ENCODE results near the gene TCIRG1.

- no peak for TF ChIP-seq GATA2 (IDR thresholded peaks at IDR 0.05; ENCODE audit: low read depth, low read length)
- no peak for TF ChIP-seq GATA3 (IDR thresholded peaks at IDR 0.05; ENCODE audit: low read depth, low read length)
These were observed 25.8 kb upstream of the TCIRG1 start for GRCh38 chr11:68012843-68013610.

Measured in SH-SY5Y (cell line).